NCI-H510A treated with DMSO at 0.1 percent for 48 hours (cell line): ENCODE measurements around the gene AGXT2.

Source experiments
- DNase-seq: peaks from one replicate; lab custom pipeline; 2025; lab: John Stamatoyannopoulos, UW

The AGXT2 gene, protein sequence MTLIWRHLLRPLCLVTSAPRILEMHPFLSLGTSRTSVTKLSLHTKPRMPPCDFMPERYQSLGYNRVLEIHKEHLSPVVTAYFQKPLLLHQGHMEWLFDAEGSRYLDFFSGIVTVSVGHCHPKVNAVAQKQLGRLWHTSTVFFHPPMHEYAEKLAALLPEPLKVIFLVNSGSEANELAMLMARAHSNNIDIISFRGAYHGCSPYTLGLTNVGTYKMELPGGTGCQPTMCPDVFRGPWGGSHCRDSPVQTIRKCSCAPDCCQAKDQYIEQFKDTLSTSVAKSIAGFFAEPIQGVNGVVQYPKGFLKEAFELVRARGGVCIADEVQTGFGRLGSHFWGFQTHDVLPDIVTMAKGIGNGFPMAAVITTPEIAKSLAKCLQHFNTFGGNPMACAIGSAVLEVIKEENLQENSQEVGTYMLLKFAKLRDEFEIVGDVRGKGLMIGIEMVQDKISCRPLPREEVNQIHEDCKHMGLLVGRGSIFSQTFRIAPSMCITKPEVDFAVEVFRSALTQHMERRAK

DNA sequence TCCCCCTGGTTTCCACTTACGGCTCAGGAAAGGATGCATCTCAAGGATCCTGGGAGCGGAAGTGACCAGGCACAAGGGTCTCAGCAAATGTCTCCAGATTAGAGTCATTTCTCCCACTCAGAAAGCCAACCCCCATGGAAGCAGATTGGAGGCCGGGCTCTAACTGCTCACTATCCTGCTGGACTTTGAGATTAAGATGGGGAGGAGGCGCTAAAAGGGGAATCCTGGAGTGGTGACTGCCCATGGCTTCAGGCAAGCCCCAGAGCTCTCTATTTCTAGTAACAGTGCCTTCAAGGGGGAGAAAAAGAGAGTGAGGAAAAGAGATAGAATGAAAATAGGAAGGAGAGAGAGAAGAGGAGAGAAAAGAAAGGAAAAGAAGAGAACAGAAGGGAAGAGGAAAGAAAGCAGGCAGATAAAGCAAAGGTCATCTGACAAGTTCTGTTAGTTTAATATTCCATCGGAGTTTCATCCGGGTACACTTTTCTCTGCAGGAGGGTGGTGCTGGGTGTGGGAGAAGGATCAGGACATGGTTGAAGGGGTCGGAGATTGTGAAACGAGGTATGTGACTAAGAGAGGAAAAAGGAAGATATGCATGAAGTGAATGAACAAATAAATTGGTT, at the start of gene AGXT2:
AGXT2 (minus strand) TSS at position 165 of the 620 bp plus-strand sequence; CDS start at position 108, 57 bp downstream.
- no peak for DNase-seq

DNA sequence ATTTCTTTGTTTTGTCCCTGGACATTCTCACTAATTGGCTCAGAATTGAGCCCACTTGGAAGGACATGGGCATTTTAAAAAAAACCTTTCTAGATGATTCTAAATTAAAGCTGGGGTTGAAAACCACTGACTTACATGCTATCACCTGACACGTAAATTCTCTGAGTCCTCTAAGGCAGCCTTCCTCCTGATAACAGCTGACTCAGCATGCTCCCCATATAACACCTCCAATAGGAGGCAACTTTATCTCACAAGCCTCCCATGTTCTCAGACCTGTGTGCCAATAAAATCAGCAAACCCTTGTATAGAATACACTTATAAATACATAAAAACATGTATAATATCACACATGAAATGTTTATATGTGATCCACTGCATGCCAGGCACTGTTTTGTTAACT, 49.2 kb upstream of the AGXT2 start:
- DNase-seq, result no peak

DNA sequence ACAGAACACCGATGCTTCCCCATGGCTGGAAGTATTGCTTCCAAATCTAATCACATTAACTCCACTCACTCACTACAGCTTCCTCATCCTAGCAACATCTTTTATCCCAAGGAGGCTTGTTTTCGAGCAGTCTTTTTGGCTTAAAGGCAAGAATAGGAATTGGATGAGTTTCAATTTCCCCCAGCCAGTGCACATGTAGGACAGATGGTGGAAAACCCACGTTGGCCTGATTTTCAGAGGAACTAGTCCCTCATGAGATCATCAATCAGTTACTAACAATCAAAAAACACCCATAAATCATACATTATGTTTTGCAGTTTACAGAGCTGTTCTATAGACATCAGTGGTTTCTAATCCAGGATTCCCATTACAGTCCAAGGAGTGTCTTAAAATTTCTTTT, 48.5 kb upstream of the AGXT2 start:
- DNase-seq, result no peak

DNA sequence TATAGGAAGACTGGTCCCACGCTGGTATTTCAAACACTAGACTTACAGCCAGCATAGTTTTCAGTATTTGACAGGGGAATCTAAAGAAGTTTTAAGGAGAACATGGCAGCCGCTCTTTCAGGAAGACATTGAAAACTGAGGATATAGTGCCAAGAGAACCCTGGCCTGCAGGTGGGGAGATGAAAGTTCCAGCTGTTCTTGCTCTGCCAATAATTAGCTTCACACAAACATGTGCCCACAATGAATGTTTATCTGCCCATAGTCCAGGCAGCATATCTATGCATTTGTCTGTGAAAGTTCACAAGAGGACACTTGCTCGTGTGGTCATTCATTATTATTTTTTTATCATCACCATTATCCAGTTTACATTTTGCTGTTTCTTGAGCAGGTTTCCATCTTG, 47.6 kb upstream of the AGXT2 start:
- no peak for DNase-seq

- no peak for DNase-seq
Observed at GRCh38 chr5:35094948-35095347, 47.2 kb upstream of the AGXT2 start.

- DNase-seq, result no peak
Observed at GRCh38 chr5:35092703-35093102, 45.0 kb upstream of the AGXT2 start.

DNA sequence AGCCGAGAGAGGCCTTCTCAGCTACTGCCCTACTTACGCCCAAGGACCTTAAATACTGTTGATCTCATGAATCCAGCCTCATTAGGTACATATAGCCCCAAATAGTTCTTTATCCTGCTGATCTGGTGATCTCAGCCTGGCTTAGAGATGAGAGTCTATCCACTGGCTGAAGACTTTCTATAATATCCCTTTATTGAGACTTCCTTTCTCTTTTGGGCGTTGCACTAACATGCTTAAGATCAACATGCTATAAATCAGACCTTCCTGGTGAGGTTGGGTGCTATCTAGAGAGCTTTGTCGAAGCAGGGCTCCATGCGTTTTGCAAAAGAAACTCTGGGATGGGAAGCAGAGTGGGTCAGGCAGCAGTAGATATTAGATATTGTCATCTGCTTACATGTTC, 44.0 kb upstream of the AGXT2 start:
- no peak for DNase-seq

- peak; percentile 10 for DNase-seq
Observed at GRCh38 chr5:35089334-35090314, 41.9 kb upstream of the AGXT2 start.

GRCh38 chr5:35087991-35088390, 40.2 kb upstream of the AGXT2 start:
- no peak for DNase-seq

GRCh38 chr5:35083150-35083549, 35.4 kb upstream of the AGXT2 start:
- no peak for DNase-seq

DNA sequence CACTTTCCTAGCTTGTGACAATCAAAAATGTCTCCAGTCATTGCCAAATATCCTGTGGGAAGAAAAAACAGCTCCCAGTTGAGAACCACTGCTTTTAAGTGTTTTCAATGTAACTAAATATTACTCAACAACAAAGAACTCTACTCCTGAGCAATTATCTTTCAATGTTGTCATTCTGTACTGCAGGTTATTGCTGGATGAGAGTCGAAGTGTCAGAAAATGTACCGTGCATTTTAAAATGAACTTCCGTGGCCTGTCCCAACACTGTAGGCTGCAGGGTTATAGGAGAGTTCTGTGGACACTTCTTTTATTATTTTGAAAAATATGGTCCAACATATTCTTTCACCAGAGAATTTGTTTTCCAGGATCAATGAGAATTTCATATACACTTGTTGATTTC, 34.8 kb upstream of the AGXT2 start:
- DNase-seq, result no peak

DNA sequence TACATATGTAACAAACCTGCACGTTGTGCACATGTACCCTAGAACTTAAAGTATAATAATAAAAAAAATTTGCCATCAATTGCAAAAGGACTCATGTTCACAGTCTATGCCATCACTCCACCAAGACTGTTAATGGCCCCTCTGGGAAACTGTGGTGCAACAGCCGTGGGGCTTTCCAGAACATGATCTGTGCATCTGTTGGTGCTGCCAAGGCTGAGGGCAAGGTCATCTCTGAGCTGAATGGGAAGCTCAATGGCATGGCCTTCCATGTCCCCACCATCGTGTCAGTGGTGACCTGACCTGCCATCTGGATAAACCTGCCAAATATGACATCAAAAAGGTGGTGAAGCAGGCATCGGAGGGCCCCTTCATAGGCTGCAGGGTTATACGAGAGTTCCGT, 33.4 kb upstream of the AGXT2 start:
- DNase-seq, result no peak

- DNase-seq, result no peak
Observed at GRCh38 chr5:35073160-35073559, 25.4 kb upstream of the AGXT2 start.

DNA sequence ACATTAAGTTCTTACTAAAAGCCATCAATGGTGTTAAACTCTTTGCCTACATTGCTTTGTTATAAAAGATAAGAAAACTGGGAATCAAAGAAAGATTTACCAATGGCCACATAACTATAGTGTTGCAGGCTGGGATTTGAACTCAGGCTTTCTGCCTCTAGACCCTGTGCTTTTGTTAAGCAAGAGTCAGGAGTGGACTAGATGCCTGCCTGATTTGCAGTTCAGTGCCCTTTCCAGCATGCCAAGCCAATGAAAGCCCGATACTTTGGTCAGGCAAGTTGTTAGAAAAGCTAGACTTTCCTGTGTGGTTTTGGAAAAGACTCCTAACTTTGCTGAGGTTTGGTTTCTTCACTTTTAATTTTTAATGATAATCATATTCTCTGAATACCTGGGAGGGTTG, 21.4 kb upstream of the AGXT2 start:
- DNase-seq, result no peak

DNA sequence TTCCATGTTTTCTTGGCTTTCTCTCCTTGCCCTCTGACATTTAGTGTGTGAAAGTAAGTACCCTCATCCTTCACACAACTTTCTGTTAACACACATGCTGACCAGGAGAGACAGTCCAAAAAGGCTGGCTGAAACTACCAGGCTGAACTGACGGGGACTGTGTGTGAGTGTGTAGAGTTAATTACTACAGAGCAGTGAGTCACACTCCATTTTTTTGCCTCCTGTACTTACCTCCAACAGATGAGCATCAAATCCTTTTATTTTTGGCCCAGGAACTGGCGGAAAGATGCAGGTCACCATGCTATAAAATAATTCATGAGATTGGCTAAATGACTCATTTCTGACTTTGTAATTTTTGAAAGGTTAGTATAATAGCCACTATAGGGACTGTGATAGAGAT, 20.2 kb upstream of the AGXT2 start:
- DNase-seq, result no peak

- DNase-seq, result no peak
Observed at GRCh38 chr5:35066260-35066795, 18.6 kb upstream of the AGXT2 start.

- DNase-seq, result no peak
Observed at GRCh38 chr5:35063414-35063813, 15.7 kb upstream of the AGXT2 start.

- DNase-seq, result no peak
Observed at GRCh38 chr5:35061211-35061770, 13.5 kb upstream of the AGXT2 start.

DNA sequence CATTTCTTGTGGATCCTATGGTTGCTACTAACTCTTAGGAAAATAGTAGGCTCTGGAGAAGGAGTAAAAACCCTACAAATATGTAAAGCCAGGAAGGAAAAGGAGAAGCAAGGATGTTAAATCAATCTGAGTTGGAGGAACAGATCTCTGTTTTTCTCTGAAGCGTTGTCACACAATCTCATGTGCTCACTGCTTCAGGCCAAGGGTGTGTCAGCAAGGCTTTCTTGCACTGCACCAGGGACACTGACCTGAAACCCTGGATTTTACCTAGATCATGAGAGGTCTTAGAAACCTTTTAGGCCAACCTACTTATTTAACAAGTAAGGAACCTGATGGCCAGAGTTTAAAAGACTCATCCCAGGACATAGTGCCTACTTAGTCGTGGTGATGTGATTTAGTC, 12.5 kb upstream of the AGXT2 start:
- no peak for DNase-seq

- DNase-seq, result no peak
Observed at GRCh38 chr5:35059251-35059650, 11.5 kb upstream of the AGXT2 start.

DNA sequence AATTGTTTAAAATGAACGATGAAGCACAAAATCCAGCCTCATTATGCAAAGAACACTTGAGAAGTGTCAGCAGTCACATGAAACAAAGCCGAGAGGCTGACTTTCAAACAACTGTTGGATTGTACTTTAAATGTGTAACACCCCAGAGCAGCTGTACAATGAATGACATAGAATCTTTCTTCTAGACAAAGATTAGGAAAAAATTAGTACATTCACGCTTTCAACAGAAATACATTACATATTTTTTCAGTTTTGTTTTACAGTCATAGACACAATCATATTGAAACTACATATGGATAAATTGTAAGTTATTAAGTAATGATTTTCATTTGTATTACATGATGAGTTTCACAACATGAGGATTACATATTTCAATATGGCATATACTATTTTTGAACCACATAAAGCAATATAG, 10.6 kb upstream of the AGXT2 start:
- no peak for DNase-seq

DNA sequence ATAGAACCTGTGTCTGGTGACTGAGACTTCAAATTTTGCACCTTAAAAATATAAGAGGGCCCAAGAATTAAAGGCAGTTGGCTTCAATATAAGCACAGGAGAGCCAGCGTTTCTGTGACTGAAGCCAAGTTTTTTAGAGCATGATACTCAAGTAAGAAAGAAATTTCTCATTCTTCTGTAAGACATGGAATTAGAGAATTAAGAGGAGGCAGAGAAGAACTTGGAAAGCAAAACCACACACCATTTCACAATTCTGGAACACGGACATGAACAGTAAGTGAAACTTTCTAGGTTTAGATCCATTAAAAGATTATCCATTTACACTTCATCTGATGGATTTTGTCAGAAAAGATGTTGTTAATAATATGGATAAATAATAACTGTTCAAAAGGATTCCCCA, 8.9 kb upstream of the AGXT2 start:
- no peak for DNase-seq
